ENCODE results near the gene DOCK4. TPM values are rescaled to one million over a fixed set of nuclear protein-coding genes. Genes with fewer than 3 reads are reported as not detected.

Gene DOCK4
- total and polyA plus RNA-seq, 2 of the 8 experiments (the other 6 are each of a cell fraction or from before 2014, with no cell fraction given), result 5.1 to 23.6 TPM

- DNase-seq (ENCODE audit: low read depth in 1 of 2, low spot score in 2 of 2), result no peak
- no peak overlapping the region for H3K56ac ChIP-seq (replicated peaks; ENCODE audit: insufficient read length, low read depth, low read length)
- H3K27ac ChIP-seq (ENCODE audit: low read depth, low read length), result no peak overlapping the region
- H2BK120ac ChIP-seq (replicated peaks; ENCODE audit: low read depth, low read length), result no peak overlapping the region
- no peak overlapping the region for H2AFZ ChIP-seq (ENCODE audit: low read length)
- H3K18ac ChIP-seq (ENCODE audit: extremely low read depth, low read length), result no peak overlapping the region
- H3K4me2 ChIP-seq (ENCODE audit: insufficient read depth in 1 of 2, low read depth in 2 of 2, low read length in 2 of 2), result no peak overlapping the region
- no peaks in the 10 kb centered on the region for H3K23me2 ChIP-seq (ENCODE audit: low read depth, low read length)
- H4K91ac ChIP-seq (replicated peaks; ENCODE audit: insufficient read length, low read length), result no peak overlapping the region
- peaks cover 0 to 3% (median 0%) of the 10 kb centered on the region in 4 experiments; a peak in 1 of 7 replicates for H3K4me1 ChIP-seq (replicated peaks in 1 of 4; ENCODE audit: control insufficient read depth in 3 of 4, insufficient read depth in 4 of 4, low read length in 3 of 4)
- H2BK12ac ChIP-seq (ENCODE audit: low read depth, low read length), result no peak overlapping the region
- no peak overlapping the region for H4K8ac ChIP-seq (ENCODE audit: extremely low read depth, insufficient read depth, low read length)
- FAIRE-seq, result no peak
- no peak overlapping the region for H3K14ac ChIP-seq (ENCODE audit: insufficient read length)
- H4K20me1 ChIP-seq (replicated peaks in 1 of 2; ENCODE audit: control insufficient read depth in 1 of 2, insufficient read depth in 2 of 2, low read length in 2 of 2), result peaks cover 0 to 1% of the 10 kb centered on the region in 2 experiments
- H3K23ac ChIP-seq (ENCODE audit: insufficient read length), result no peak overlapping the region
- no peak overlapping the region for H2BK5ac ChIP-seq (ENCODE audit: low read depth, low read length)
- CTCF ChIA-PET (ENCODE audit: partially characterized antibody), result interaction anchor here (1.1 kb wide), 1 partner anchor 10 kb away, joined by 3 read pairs; no protein-coding TSS in a partner anchor
- H2BK15ac ChIP-seq (ENCODE audit: low read length), result no peak overlapping the region
- H3K4me3 ChIP-seq (ENCODE audit: extremely low read depth in 1 of 4, insufficient read depth in 2 of 4, low read depth in 3 of 4, low read length in 4 of 4), result no peak overlapping the region
- H3K36me3 ChIP-seq (ENCODE audit: control insufficient read depth in 2 of 4, insufficient read depth in 4 of 4, low read length in 3 of 4), result no peaks in the 10 kb centered on the region
- H3K9ac ChIP-seq (replicated peaks in 1 of 4; ENCODE audit: extremely low read depth in 1 of 4, low read depth in 3 of 4, low read length in 3 of 4), result no peak overlapping the region
- H2AK5ac ChIP-seq (ENCODE audit: low read depth, low read length), result no peak overlapping the region
- H3K27me3 ChIP-seq (replicated peaks in 1 of 4; ENCODE audit: control insufficient read depth in 3 of 4, extremely low read depth in 1 of 4, insufficient read depth in 3 of 4, low read length in 3 of 4), result no peaks in the 10 kb centered on the region
- POLR2A ChIA-PET (ENCODE audit: partially characterized antibody), result interaction anchor here (0.8 kb wide), 1 partner anchor 381 kb away, joined by 4 read pairs; the partner anchor contains the start of gene IFRD1
- 0 out of 4 replicates have a peak, but pooled peaks cover 0 to 3% of the 10 kb centered on the region in 2 experiments for H3K79me2 ChIP-seq (ENCODE audit: control insufficient read depth in 1 of 2, insufficient read depth in 2 of 2, low read length in 2 of 2)
- no peak overlapping the region for H4K5ac ChIP-seq (ENCODE audit: insufficient read length, low read depth, low read length)
- H3K9me3 ChIP-seq (ENCODE audit: insufficient read depth in 2 of 2, low read depth in 1 of 2, low read length in 1 of 2), result no peaks in the 10 kb centered on the region
- no peak overlapping the region for H2BK20ac ChIP-seq (ENCODE audit: low read length)
- no peaks in the 10 kb centered on the region; the same call in 1 of the 2 replicates for H3K79me1 ChIP-seq (ENCODE audit: low read depth, low read length)
- H3K4ac ChIP-seq (replicated peaks; ENCODE audit: insufficient read length, low read depth, low read length), result no peak overlapping the region
- 83% methylated on average over 3 of the region's 3 CpGs; no CpG with 5 or more reads in 1 of the 2 experiments for WGBS, 2 experiments (ENCODE audit: extremely low coverage in 1 of 2, insufficient coverage in 1 of 2, insufficient read length in 1 of 2, insufficient replicate concordance in 2 of 2, low coverage in 1 of 2, low lambda C conversion rate in 2 of 2, missing lambda C conversion rate in 1 of 2)
- no peak for TF ChIP-seq ATF2 (IDR thresholded peaks at IDR 0.05; ENCODE audit: low read length)
- TF ChIP-seq EP300 (IDR thresholded peaks at IDR 0.05; ENCODE audit: borderline replicate concordance in 1 of 2, low read depth in 2 of 2, low read length in 2 of 2), result no peak
- TF ChIP-seq RBBP5 (IDR thresholded peaks at IDR 0.05; ENCODE audit: borderline replicate concordance, low read depth, low read length), result no peak
- no peak for TF ChIP-seq SIN3A (conservative IDR thresholded peaks at IDR 0.05 in 1 of 2, IDR thresholded peaks at IDR 0.05 in 1 of 2; ENCODE audit: low read depth in 1 of 2, low read length in 2 of 2)
- TF ChIP-seq HDAC2 (IDR thresholded peaks at IDR 0.05; ENCODE audit: borderline replicate concordance in 1 of 2, low read depth in 2 of 2, low read length in 2 of 2), result no peak
- no peak for TF ChIP-seq SIRT6 (IDR thresholded peaks at IDR 0.05; ENCODE audit: low read length)
- TF ChIP-seq SAP30 (IDR thresholded peaks at IDR 0.05; ENCODE audit: insufficient read depth, insufficient replicate concordance, low read length), result no peak
- no peak for TF ChIP-seq YY1 (IDR thresholded peaks at IDR 0.05; ENCODE audit: low read depth, low read length)
- TF ChIP-seq CHD2 (IDR thresholded peaks at IDR 0.05; ENCODE audit: low read length), result no peak
- TF ChIP-seq POU5F1 (IDR thresholded peaks at IDR 0.05; ENCODE audit: low read depth, low read length), result no peak
- no peak for TF ChIP-seq BACH1 (IDR thresholded peaks at IDR 0.05; ENCODE audit: low read length)
- no peak for TF ChIP-seq TCF12 (IDR thresholded peaks at IDR 0.05; ENCODE audit: low read depth, low read length)
Observed at GRCh38 chr7:112069879-112070321, 136.3 kb downstream of the DOCK4 start.

Measured in H1 (cell line).